ENCODE data around the gene ADARB2.

GRCh38 chr10:1605121-1605520 is 132.2 kb downstream of the ADARB2 start:
- TF ChIP-seq TAF1 (IDR thresholded peaks at IDR 0.05; ENCODE audit: low read depth, low read length) (no peak), POLR2A (IDR thresholded peaks at IDR 0.05; ENCODE audit: low read depth, low read length) (no peak), POLR2AphosphoS5 (IDR thresholded peaks at IDR 0.05; ENCODE audit: low read depth, low read length) (no peak), SPI1 (IDR thresholded peaks at IDR 0.05; ENCODE audit: low read depth, low read length) (no peak), PAX5 (IDR thresholded peaks at IDR 0.05; ENCODE audit: insufficient read depth, low read length, severe bottlenecking) (no peak)
